ENCODE measurements around the gene LETM1. TPM values are rescaled to one million over a fixed set of nuclear protein-coding genes. Genes with fewer than 3 reads are reported as not detected.

The LETM1 gene
- total RNA-seq, 2 donors from 2014 or later: 32.1 to 34.5 TPM

- Histone ChIP-seq H3K4me1 (peaks cover 0 to 15% of the 10 kb centered on the region in 2 donors), H3K36me3 (no peaks in the 10 kb centered on the region), H3K4me3 (peak overlapping the region; percentile 65 to 84), H3K9me3 (no peaks in the 10 kb centered on the region), H3K27me3 (no peaks in the 10 kb centered on the region), H3K27ac (peak overlapping the region; percentile 98 to 99)
- TF ChIP-seq CTCF (IDR thresholded peaks at IDR 0.05): no peak
- no peak for DNase-seq (ENCODE audit: low spot score)
Measured at GRCh38 chr4:1869530-1870327, 13.8 kb upstream of the LETM1 start.

- Histone ChIP-seq H3K36me3 (no peaks in the 10 kb centered on the region), H3K4me3 (no peak overlapping the region), H3K27ac (no peak overlapping the region), H3K9me3 (no peaks in the 10 kb centered on the region), H3K4me1 (peaks cover 0 to 15% of the 10 kb centered on the region in 2 donors), H3K27me3 (no peaks in the 10 kb centered on the region)
- TF ChIP-seq CTCF (IDR thresholded peaks at IDR 0.05): no peak
- DNase-seq (ENCODE audit: low spot score): no peak
Measured at GRCh38 chr4:1868912-1869311, 13.0 kb upstream of the LETM1 start.

- no peak for TF ChIP-seq CTCF (IDR thresholded peaks at IDR 0.05)
- DNase-seq (ENCODE audit: low spot score): no peak
- Histone ChIP-seq H3K27ac (no peak overlapping the region), H3K4me1 (peaks cover 0 to 15% of the 10 kb centered on the region in 2 donors), H3K36me3 (no peaks in the 10 kb centered on the region), H3K27me3 (no peaks in the 10 kb centered on the region), H3K4me3 (no peak overlapping the region), H3K9me3 (no peaks in the 10 kb centered on the region)
Measured at GRCh38 chr4:1868293-1868692, 12.3 kb upstream of the LETM1 start.

GRCh38 chr4:1866189-1866661, 10.3 kb upstream of the LETM1 start:
- DNase-seq (ENCODE audit: low spot score): no peak
- Histone ChIP-seq H3K4me3 (no peak overlapping the region), H3K27ac (no peak overlapping the region), H3K36me3 (no peaks in the 10 kb centered on the region), H3K9me3 (no peaks in the 10 kb centered on the region), H3K27me3 (no peaks in the 10 kb centered on the region), H3K4me1 (peaks cover 0 to 14% of the 10 kb centered on the region in 2 donors)
- TF ChIP-seq CTCF (IDR thresholded peaks at IDR 0.05): no peak

- Histone ChIP-seq H3K9me3 (no peaks in the 10 kb centered on the region), H3K4me3 (no peak overlapping the region), H3K27me3 (no peaks in the 10 kb centered on the region), H3K27ac (no peak overlapping the region), H3K4me1 (peaks cover 0 to 8% of the 10 kb centered on the region in 2 donors), H3K36me3 (no peaks in the 10 kb centered on the region)
- no peak for DNase-seq (ENCODE audit: low spot score)
- TF ChIP-seq CTCF (IDR thresholded peaks at IDR 0.05): no peak
Measured at GRCh38 chr4:1864076-1865008, 8.4 kb upstream of the LETM1 start.

Measured in right atrium auricular region (tissue), 2 donors.